CD4-positive, CD25-positive, alpha-beta regulatory T cell (primary cell): ENCODE data around the gene ARL2. TPM values are rescaled to one million over a fixed set of nuclear protein-coding genes. Genes with fewer than 3 reads are reported as not detected.

ENCODE experiments used
- ATAC-seq, 2 donors: fragments of 150-1000 bp; cut with Tn5 transposase; one replicate each; pipeline ENCODE4 v1.10.0; 2021; ENCODE audit warnings: low read depth in 2 of 2, moderate number of reproducible peaks in 2 of 2, moderate library complexity in 1 of 2
- DNase-seq, 3 donors: peaks; one replicate each; pipeline versions ENCODE4 v3.0.0 to v3.0.0-alpha.2; 2012 to 2022; ENCODE audit warnings: mixed read lengths in 1 of 3
- H3K27ac ChIP-seq: one replicate; pipeline ENCODE4 v1.7.0; 2013; ENCODE audit warnings: mild to moderate bottlenecking, low read length; ENCODE audit not compliant: insufficient read depth, poor library complexity, severe bottlenecking
- H3K27me3 ChIP-seq: one replicate; pipeline ENCODE4 v1.7.0; 2013; ENCODE audit warnings: low read length; ENCODE audit not compliant: control insufficient read depth, insufficient read depth
- H3K36me3 ChIP-seq: one replicate; pipeline ENCODE4 v1.7.0; 2013; ENCODE audit warnings: mild to moderate bottlenecking, low read length, moderate library complexity; ENCODE audit not compliant: control insufficient read depth, insufficient read depth
- H3K4me1 ChIP-seq: 2 replicates; pipeline ENCODE4 v1.7.0; 2013; ENCODE audit warnings: mild to moderate bottlenecking, low read length; ENCODE audit not compliant: insufficient read depth, control insufficient read depth, poor library complexity, severe bottlenecking
- H3K4me3 ChIP-seq: one replicate; pipeline ENCODE4 v1.7.0; 2013; ENCODE audit warnings: low read depth, mild to moderate bottlenecking, low read length, moderate library complexity
- H3K9me3 ChIP-seq, 2 experiments: 1 replicate in 1 of 2; 2 replicates in 1 of 2; pipeline ENCODE4 v1.7.0; 2013; ENCODE audit warnings: low read length in 2 of 2, mild to moderate bottlenecking in 1 of 2, moderate library complexity in 1 of 2; ENCODE audit not compliant: control insufficient read depth in 2 of 2
- H3K27ac Mint-ChIP-seq, 3 donors: one replicate each; pipeline ENCODE4 v1.8.0; 2020 to 2022; ENCODE audit warnings: mild to moderate bottlenecking in 3 of 3, mixed read lengths in 3 of 3, moderate library complexity in 2 of 3
- H3K27me3 Mint-ChIP-seq: one replicate; pipeline ENCODE4 v1.8.0; 2022; ENCODE audit warnings: mild to moderate bottlenecking, mixed read lengths
- H3K36me3 Mint-ChIP-seq: one replicate; pipeline ENCODE4 v1.8.0; 2020; ENCODE audit warnings: mixed read lengths
- H3K4me1 Mint-ChIP-seq, 4 donors: one replicate each; pipeline ENCODE4 v1.8.0; 2020 to 2022; ENCODE audit warnings: mixed read lengths in 4 of 4, mild to moderate bottlenecking in 1 of 4
- H3K4me3 Mint-ChIP-seq, 4 donors: one replicate each; pipeline ENCODE4 v1.8.0; 2020 to 2022; ENCODE audit warnings: mild to moderate bottlenecking in 4 of 4, mixed read lengths in 4 of 4, moderate library complexity in 3 of 4
- H3K9me3 Mint-ChIP-seq, 7 donors: one replicate each; pipeline ENCODE4 v1.8.0; 2020 to 2022; ENCODE audit warnings: mixed read lengths in 7 of 7, mild to moderate bottlenecking in 3 of 7, moderate library complexity in 2 of 7
- polyA plus RNA-seq, 4 donors: library from polyadenylated mRNA; unstranded; fragments of 300-500 nt; fragmentation: Illumina TruSeq; gene quantifications; one replicate each; pipeline ENCODE4 v1.2.3, GENCODE V29; 2021
- total RNA-seq: library from RNA; stranded (reverse); gene quantifications from one replicate; pipeline ENCODE4 v1.2.3, GENCODE V29; 2022

The ARL2 gene
- total and polyA plus RNA-seq, 5 donors from 2014 or later: 16.5 to 67.6 (median 64.8) TPM

GRCh38 chr11:65067446-65067845 lies 53.5 kb downstream of the ARL2 start:
- no peaks in the 10 kb centered on the region for H3K9me3 Mint-ChIP-seq
- no peak overlapping the region for H3K27ac ChIP-seq
- no peaks in the 10 kb centered on the region for H3K9me3 ChIP-seq
- no peaks in the 10 kb centered on the region for H3K36me3 Mint-ChIP-seq
- ATAC-seq: no peak
- no peaks in the 10 kb centered on the region for H3K27me3 Mint-ChIP-seq
- no peak overlapping the region for H3K4me3 ChIP-seq
- no peaks in the 10 kb centered on the region for H3K27me3 ChIP-seq
- no peak overlapping the region for H3K4me3 Mint-ChIP-seq
- no peaks in the 10 kb centered on the region for H3K36me3 ChIP-seq
- H3K4me1 ChIP-seq: no peaks in the 10 kb centered on the region
- H3K27ac Mint-ChIP-seq: no peak overlapping the region
- H3K4me1 Mint-ChIP-seq: no peaks in the 10 kb centered on the region
- DNase-seq: no peak

- H3K36me3 Mint-ChIP-seq: no peaks in the 10 kb centered on the region
- H3K4me1 Mint-ChIP-seq: no peaks in the 10 kb centered on the region
- no peak overlapping the region for H3K27ac Mint-ChIP-seq
- ATAC-seq (no peak), DNase-seq (no peak)
- Histone ChIP-seq H3K27ac (no peak overlapping the region), H3K9me3 (no peaks in the 10 kb centered on the region), H3K27me3 (no peaks in the 10 kb centered on the region), H3K4me1 (no peaks in the 10 kb centered on the region), H3K36me3 (no peaks in the 10 kb centered on the region), H3K4me3 (no peak overlapping the region)
- H3K27me3 Mint-ChIP-seq: no peaks in the 10 kb centered on the region
- H3K4me3 Mint-ChIP-seq: no peak overlapping the region
- no peaks in the 10 kb centered on the region for H3K9me3 Mint-ChIP-seq
Measured at GRCh38 chr11:65069217-65069616, 55.3 kb downstream of the ARL2 start.

Other genes starting within 250 kb of the ARL2 start
- 1,361 TPM for gene SF1, start 235.6 kb upstream of the ARL2 start, total RNA-seq
- gene SF1, start 235.6 kb upstream of the ARL2 start, polyA plus RNA-seq: 100 to 1,000 TPM in 1 of 4 donors, 10 to 100 TPM in 3; 75.0 to 100 (median 89.3) TPM
- 85.0 TPM for gene MAP4K2, start 210.9 kb upstream of the ARL2 start, total RNA-seq
- 10 to 100 TPM; 31.5 to 39.5 (median 34.8) TPM for gene MAP4K2, start 210.9 kb upstream of the ARL2 start, polyA plus RNA-seq
- gene MEN1, start 203.6 kb upstream of the ARL2 start, total RNA-seq: 31.3 TPM
- gene MEN1, start 203.6 kb upstream of the ARL2 start, polyA plus RNA-seq: 10 to 100 TPM; 20.9 to 26.1 (median 24.5) TPM
- gene CDC42BPG, start 169.5 kb upstream of the ARL2 start, total RNA-seq: 11.6 TPM
- under 1 TPM in 2 of 4 donors, not detected in 2; 0.11 to 0.13 TPM for gene CDC42BPG, start 169.5 kb upstream of the ARL2 start, polyA plus RNA-seq
- 201 TPM for gene EHD1, start 135.5 kb upstream of the ARL2 start, total RNA-seq
- gene EHD1, start 135.5 kb upstream of the ARL2 start, polyA plus RNA-seq: 100 to 1,000 TPM; 180 to 223 (median 183) TPM
- 234 TPM for gene ATG2A, start 97.0 kb upstream of the ARL2 start, total RNA-seq
- 1 to 10 TPM; 5.8 to 8.0 (median 6.4) TPM for gene ATG2A, start 97.0 kb upstream of the ARL2 start, polyA plus RNA-seq
- 34.5 TPM for gene PPP2R5B, start 89.5 kb upstream of the ARL2 start, total RNA-seq
- 1 to 10 TPM; 3.6 to 4.9 (median 3.8) TPM for gene PPP2R5B, start 89.5 kb upstream of the ARL2 start, polyA plus RNA-seq
- gene GPHA2, start 78.3 kb upstream of the ARL2 start, total RNA-seq: not detected
- not detected for gene GPHA2, start 78.3 kb upstream of the ARL2 start, polyA plus RNA-seq
- not detected for gene MAJIN, start 42.1 kb upstream of the ARL2 start, total RNA-seq
- gene MAJIN, start 42.1 kb upstream of the ARL2 start, polyA plus RNA-seq: under 1 TPM in 3 of 4 donors, not detected in 1; 0.46 to 0.64 (median 0.51) TPM
- not detected for gene BATF2, start 17.2 kb upstream of the ARL2 start, total RNA-seq
- gene BATF2, start 17.2 kb upstream of the ARL2 start, polyA plus RNA-seq: not detected
- 17.4 TPM for gene SNX15, start 13.3 kb downstream of the ARL2 start, total RNA-seq
- gene SNX15, start 13.3 kb downstream of the ARL2 start, polyA plus RNA-seq: 10 to 100 TPM in 3 of 4 donors, 1 to 10 TPM in 1; 9.4 to 15.6 (median 11.1) TPM
- gene SAC3D1, start 27.1 kb downstream of the ARL2 start, total RNA-seq: 4.2 TPM
- gene SAC3D1, start 27.1 kb downstream of the ARL2 start, polyA plus RNA-seq: 10 to 100 TPM; 11.7 to 15.3 (median 13.4) TPM
- gene NAALADL1, start 44.4 kb downstream of the ARL2 start, total RNA-seq: 16.4 TPM
- 10 to 100 TPM; 23.9 to 52.2 (median 32.3) TPM for gene NAALADL1, start 44.4 kb downstream of the ARL2 start, polyA plus RNA-seq
- 1.7 TPM for gene CDCA5, start 69.9 kb downstream of the ARL2 start, total RNA-seq
- 1 to 10 TPM in 3 of 4 donors, under 1 TPM in 1; 0.78 to 3.2 (median 1.6) TPM for gene CDCA5, start 69.9 kb downstream of the ARL2 start, polyA plus RNA-seq
- 42.9 TPM for gene ZFPL1, start 70.1 kb downstream of the ARL2 start, total RNA-seq
- 10 to 100 TPM; 27.0 to 33.2 (median 30.2) TPM for gene ZFPL1, start 70.1 kb downstream of the ARL2 start, polyA plus RNA-seq
- 234 TPM for gene VPS51, start 82.1 kb downstream of the ARL2 start, total RNA-seq
- gene VPS51, start 82.1 kb downstream of the ARL2 start, polyA plus RNA-seq: 100 to 1,000 TPM in 1 of 4 donors, 10 to 100 TPM in 3; 84.2 to 109 (median 96.3) TPM
- 20.2 TPM for gene TM7SF2, start 97.7 kb downstream of the ARL2 start, total RNA-seq
- gene TM7SF2, start 97.7 kb downstream of the ARL2 start, polyA plus RNA-seq: 10 to 100 TPM in 2 of 4 donors, 1 to 10 TPM in 2; 8.0 to 11.1 (median 9.4) TPM
- gene ZNHIT2, start 103.5 kb downstream of the ARL2 start, total RNA-seq: 6.0 TPM
- gene ZNHIT2, start 103.5 kb downstream of the ARL2 start, polyA plus RNA-seq: 10 to 100 TPM; 20.1 to 29.0 (median 22.7) TPM
- 1,172 TPM for gene FAU, start 108.0 kb downstream of the ARL2 start, total RNA-seq
- gene FAU, start 108.0 kb downstream of the ARL2 start, polyA plus RNA-seq: 1,000 to 10,000 TPM; 1,003 to 1,125 (median 1,056) TPM
- 47.7 TPM for gene MRPL49, start 108.2 kb downstream of the ARL2 start, total RNA-seq
- 100 to 1,000 TPM; 104 to 125 (median 111) TPM for gene MRPL49, start 108.2 kb downstream of the ARL2 start, polyA plus RNA-seq
- 66.3 TPM for gene SYVN1, start 120.4 kb downstream of the ARL2 start, total RNA-seq
- gene SYVN1, start 120.4 kb downstream of the ARL2 start, polyA plus RNA-seq: 10 to 100 TPM in 1 of 4 donors, 1 to 10 TPM in 3; 6.2 to 10.8 (median 7.3) TPM
- not detected for gene SPDYC, start 156.1 kb downstream of the ARL2 start, total RNA-seq
- gene SPDYC, start 156.1 kb downstream of the ARL2 start, polyA plus RNA-seq: not detected
- gene CAPN1, start 167.8 kb downstream of the ARL2 start, total RNA-seq: 158 TPM
- 100 to 1,000 TPM in 2 of 4 donors, 10 to 100 TPM in 2; 91.2 to 148 (median 109) TPM for gene CAPN1, start 167.8 kb downstream of the ARL2 start, polyA plus RNA-seq
- 25.7 TPM for gene POLA2, start 247.8 kb downstream of the ARL2 start, total RNA-seq
- 10 to 100 TPM in 3 of 4 donors, 1 to 10 TPM in 1; 8.3 to 13.4 (median 12.8) TPM for gene POLA2, start 247.8 kb downstream of the ARL2 start, polyA plus RNA-seq